ENCODE measurements around the gene BAZ1A. TPM values are rescaled to one million over a fixed set of nuclear protein-coding genes. Genes with fewer than 3 reads are reported as not detected.

BAZ1A gene
- polyA plus RNA-seq, 1 donor from 2014 or later: 18.1 TPM

DNA sequence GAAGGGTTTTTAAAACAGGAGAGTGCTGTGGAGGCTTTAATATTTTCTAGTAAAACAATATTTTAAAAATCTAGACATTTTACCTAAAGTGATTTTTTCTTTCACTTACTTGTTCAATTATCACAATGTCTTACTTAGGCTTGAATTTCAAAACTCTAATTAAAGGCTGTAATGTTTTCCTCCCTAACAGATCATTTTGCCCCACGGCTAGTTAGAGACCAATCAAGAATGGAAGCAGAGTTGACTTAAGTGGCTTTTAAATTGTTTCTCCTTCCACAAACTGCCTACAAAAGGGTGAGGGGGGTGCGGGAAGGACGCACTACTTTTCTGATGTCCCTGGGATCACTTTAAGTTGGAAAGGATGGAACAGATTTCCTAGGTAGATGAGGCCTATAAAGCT is 151.3 kb downstream of the BAZ1A start:
- Histone ChIP-seq H3K27me3 (ENCODE audit: insufficient read depth, low read depth, low read length) (no peaks in the 10 kb centered on the region), H3K4me2 (ENCODE audit: low read length) (no peak overlapping the region), H3F3A (ENCODE audit: insufficient read depth, low read length, poor library complexity, severe bottlenecking) (no peaks in the 10 kb centered on the region), H3K4me3 (ENCODE audit: low read length) (no peak overlapping the region), H3K9ac (ENCODE audit: low read length) (no peak overlapping the region), H2AFZ (ENCODE audit: low read depth, low read length) (no peak overlapping the region), H3K9me2 (ENCODE audit: insufficient read depth, low read length) (no peaks in the 10 kb centered on the region), H3K79me2 (replicated peaks; ENCODE audit: insufficient read depth, low read length) (no peaks in the 10 kb centered on the region), H4K20me1 (ENCODE audit: insufficient read depth) (no peaks in the 10 kb centered on the region), H3K27ac (ENCODE audit: low read length) (no peak overlapping the region), H3K9me3 (ENCODE audit: low read length) (no peaks in the 10 kb centered on the region), H3K36me3 (ENCODE audit: insufficient read depth, low read length) (no peaks in the 10 kb centered on the region)
- TF ChIP-seq MXI1 (conservative IDR thresholded peaks at IDR 0.05; ENCODE audit: poor library complexity, severe bottlenecking): no peak
- TF ChIP-seq POLR2AphosphoS5 (IDR thresholded peaks at IDR 0.05): no peak
- no peak for TF ChIP-seq SMC3 (conservative IDR thresholded peaks at IDR 0.05; ENCODE audit: poor library complexity)
- TF ChIP-seq, protein P1, sequence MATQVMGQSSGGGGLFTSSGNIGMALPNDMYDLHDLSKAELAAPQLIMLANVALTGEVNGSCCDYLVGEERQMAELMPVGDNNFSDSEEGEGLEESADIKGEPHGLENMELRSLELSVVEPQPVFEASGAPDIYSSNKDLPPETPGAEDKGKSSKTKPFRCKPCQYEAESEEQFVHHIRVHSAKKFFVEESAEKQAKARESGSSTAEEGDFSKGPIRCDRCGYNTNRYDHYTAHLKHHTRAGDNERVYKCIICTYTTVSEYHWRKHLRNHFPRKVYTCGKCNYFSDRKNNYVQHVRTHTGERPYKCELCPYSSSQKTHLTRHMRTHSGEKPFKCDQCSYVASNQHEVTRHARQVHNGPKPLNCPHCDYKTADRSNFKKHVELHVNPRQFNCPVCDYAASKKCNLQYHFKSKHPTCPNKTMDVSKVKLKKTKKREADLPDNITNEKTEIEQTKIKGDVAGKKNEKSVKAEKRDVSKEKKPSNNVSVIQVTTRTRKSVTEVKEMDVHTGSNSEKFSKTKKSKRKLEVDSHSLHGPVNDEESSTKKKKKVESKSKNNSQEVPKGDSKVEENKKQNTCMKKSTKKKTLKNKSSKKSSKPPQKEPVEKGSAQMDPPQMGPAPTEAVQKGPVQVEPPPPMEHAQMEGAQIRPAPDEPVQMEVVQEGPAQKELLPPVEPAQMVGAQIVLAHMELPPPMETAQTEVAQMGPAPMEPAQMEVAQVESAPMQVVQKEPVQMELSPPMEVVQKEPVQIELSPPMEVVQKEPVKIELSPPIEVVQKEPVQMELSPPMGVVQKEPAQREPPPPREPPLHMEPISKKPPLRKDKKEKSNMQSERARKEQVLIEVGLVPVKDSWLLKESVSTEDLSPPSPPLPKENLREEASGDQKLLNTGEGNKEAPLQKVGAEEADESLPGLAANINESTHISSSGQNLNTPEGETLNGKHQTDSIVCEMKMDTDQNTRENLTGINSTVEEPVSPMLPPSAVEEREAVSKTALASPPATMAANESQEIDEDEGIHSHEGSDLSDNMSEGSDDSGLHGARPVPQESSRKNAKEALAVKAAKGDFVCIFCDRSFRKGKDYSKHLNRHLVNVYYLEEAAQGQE (IDR thresholded peaks at IDR 0.05; ENCODE audit: borderline replicate concordance): no peak
- TF ChIP-seq, protein P2, sequence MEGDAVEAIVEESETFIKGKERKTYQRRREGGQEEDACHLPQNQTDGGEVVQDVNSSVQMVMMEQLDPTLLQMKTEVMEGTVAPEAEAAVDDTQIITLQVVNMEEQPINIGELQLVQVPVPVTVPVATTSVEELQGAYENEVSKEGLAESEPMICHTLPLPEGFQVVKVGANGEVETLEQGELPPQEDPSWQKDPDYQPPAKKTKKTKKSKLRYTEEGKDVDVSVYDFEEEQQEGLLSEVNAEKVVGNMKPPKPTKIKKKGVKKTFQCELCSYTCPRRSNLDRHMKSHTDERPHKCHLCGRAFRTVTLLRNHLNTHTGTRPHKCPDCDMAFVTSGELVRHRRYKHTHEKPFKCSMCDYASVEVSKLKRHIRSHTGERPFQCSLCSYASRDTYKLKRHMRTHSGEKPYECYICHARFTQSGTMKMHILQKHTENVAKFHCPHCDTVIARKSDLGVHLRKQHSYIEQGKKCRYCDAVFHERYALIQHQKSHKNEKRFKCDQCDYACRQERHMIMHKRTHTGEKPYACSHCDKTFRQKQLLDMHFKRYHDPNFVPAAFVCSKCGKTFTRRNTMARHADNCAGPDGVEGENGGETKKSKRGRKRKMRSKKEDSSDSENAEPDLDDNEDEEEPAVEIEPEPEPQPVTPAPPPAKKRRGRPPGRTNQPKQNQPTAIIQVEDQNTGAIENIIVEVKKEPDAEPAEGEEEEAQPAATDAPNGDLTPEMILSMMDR (IDR thresholded peaks at IDR 0.05; ENCODE audit: poor library complexity, severe bottlenecking): no peak
- no peak for TF ChIP-seq EP300 (conservative IDR thresholded peaks at IDR 0.05; ENCODE audit: poor library complexity, severe bottlenecking)
- TF ChIP-seq TAF1 (IDR thresholded peaks at IDR 0.05; ENCODE audit: low read depth): no peak
- TF ChIP-seq RAD21 (conservative IDR thresholded peaks at IDR 0.05): no peak
- TF ChIP-seq EZH2 (IDR thresholded peaks at IDR 0.05; ENCODE audit: borderline replicate concordance, insufficient read depth, low read length, poor library complexity, severe bottlenecking): no peak

DNA sequence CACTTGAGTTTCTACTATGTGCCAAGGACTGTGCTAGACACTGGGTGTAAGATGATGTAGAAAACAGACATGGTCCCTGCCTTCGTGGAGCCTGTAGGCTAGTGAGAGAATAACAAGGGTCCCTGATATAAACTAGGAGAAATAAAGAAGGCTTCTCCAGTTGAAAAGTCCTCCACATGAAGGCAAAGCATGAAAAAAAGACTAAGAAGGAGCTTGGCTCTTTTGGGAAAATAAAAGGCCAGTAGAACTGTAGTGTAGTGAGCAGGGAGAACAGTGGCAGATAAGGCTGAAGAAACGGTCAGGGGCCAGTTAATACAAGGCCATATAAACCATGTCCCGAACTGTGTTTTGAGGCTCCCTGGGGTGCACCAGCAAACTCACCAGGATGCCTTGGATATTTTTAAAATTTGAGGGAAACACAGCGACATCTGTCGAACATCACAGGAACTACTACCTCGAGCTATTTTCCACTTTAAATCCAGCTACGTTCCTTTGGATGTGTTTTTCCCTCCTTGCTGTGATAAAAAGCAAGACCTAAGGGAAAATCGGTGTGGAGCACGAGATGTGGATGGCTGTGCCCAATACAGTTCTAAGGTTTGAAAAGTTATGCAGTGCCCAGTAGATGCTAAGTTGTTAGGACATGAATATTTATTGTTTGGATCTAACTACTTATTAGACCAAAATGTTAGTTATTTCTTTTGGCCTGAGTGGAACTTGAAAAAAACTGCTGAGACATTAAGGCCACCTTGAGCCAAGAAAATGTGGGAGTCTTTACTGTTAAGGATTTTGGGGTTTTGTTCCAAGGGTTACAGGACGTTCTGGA is 152.2 kb downstream of the BAZ1A start:
- no peaks in the 10 kb centered on the region for H3K27me3 ChIP-seq (ENCODE audit: insufficient read depth, low read depth, low read length)
- H4K20me1 ChIP-seq (ENCODE audit: insufficient read depth): no peaks in the 10 kb centered on the region
- H3K9me2 ChIP-seq (ENCODE audit: insufficient read depth, low read length): no peaks in the 10 kb centered on the region
- no peak overlapping the region for H3K9ac ChIP-seq (ENCODE audit: low read length)
- H3K36me3 ChIP-seq (ENCODE audit: insufficient read depth, low read length): no peaks in the 10 kb centered on the region
- H3K79me2 ChIP-seq (replicated peaks; ENCODE audit: insufficient read depth, low read length): no peaks in the 10 kb centered on the region
- no peak overlapping the region for H2AFZ ChIP-seq (ENCODE audit: low read depth, low read length)
- H3K4me3 ChIP-seq (ENCODE audit: low read length): no peak overlapping the region
- no peak overlapping the region for H3K27ac ChIP-seq (ENCODE audit: low read length)
- H3K4me2 ChIP-seq (ENCODE audit: low read length): no peak overlapping the region
- no peaks in the 10 kb centered on the region for H3K9me3 ChIP-seq (ENCODE audit: low read length)
- TF ChIP-seq POLR2AphosphoS5 (IDR thresholded peaks at IDR 0.05) (no peak), RAD21 (conservative IDR thresholded peaks at IDR 0.05) (peak; percentile 42), SMC3 (conservative IDR thresholded peaks at IDR 0.05; ENCODE audit: poor library complexity) (peak; percentile 52), MXI1 (conservative IDR thresholded peaks at IDR 0.05; ENCODE audit: poor library complexity, severe bottlenecking) (no peak)
- TF ChIP-seq, protein P2 (IDR thresholded peaks at IDR 0.05; ENCODE audit: poor library complexity, severe bottlenecking): peak; percentile 71
- H3F3A ChIP-seq (ENCODE audit: insufficient read depth, low read length, poor library complexity, severe bottlenecking): no peaks in the 10 kb centered on the region
